GM23338 (cell line): Measurements from ENCODE around the gene FBXW11. TPM values are rescaled to one million over a fixed set of nuclear protein-coding genes. Genes with fewer than 3 reads are reported as not detected.

Experiments
- ATAC-seq: fragments of 200-7000 bp; cut with Tn5 transposase; 3 replicates; pipeline ENCODE4 v1.9.1; 2020
- DNase-seq: peaks from one replicate; pipeline ENCODE4 v3.0.0-alpha.2; 2015; ENCODE audit warnings: low spot score
- H2AFZ ChIP-seq: fragments of 200-600 bp; sonication (generic); 2 replicates; pipeline ENCODE4 v1.8.0; 2016; ENCODE audit warnings: antibody characterized with exemption, mild to moderate bottlenecking, moderate library complexity
- H3F3A ChIP-seq: fragments of 200-600 bp; sonication (generic); replicated peaks from 2 replicates; pipeline ENCODE4 v1.8.0; 2017; ENCODE audit warnings: antibody characterized with exemption, mixed run types, low read depth
- H3K27ac ChIP-seq: fragments of 200-600 bp; sonication (generic); 2 replicates; pipeline ENCODE4 v1.6.1; 2016; ENCODE audit warnings: low read depth
- H3K27me3 ChIP-seq: fragments of 200-600 bp; sonication (generic); 2 replicates; pipeline ENCODE4 v1.8.0; 2016; ENCODE audit warnings: mild to moderate bottlenecking, mixed run types, moderate library complexity; ENCODE audit not compliant: insufficient read depth
- H3K36me3 ChIP-seq: fragments of 200-600 bp; sonication (generic); 2 replicates; pipeline ENCODE4 v1.8.0; 2016; ENCODE audit warnings: mild to moderate bottlenecking; ENCODE audit not compliant: insufficient read depth
- H3K4me1 ChIP-seq: fragments of 200-600 bp; sonication (generic); 2 replicates; pipeline ENCODE4 v1.8.0; 2016; ENCODE audit warnings: mild to moderate bottlenecking, moderate library complexity; ENCODE audit not compliant: insufficient read depth
- H3K4me2 ChIP-seq: fragments of 200-600 bp; sonication (generic); 2 replicates; pipeline ENCODE4 v1.7.1; 2017; ENCODE audit warnings: mixed run types
- H3K4me3 ChIP-seq: fragments of 200-600 bp; sonication (generic); 2 replicates; pipeline ENCODE4 v1.6.1; 2016; ENCODE audit warnings: mixed run types
- H3K79me2 ChIP-seq: fragments of 200-600 bp; sonication (generic); replicated peaks from 2 replicates; pipeline ENCODE4 v1.8.0; 2017; ENCODE audit warnings: mild to moderate bottlenecking; ENCODE audit not compliant: insufficient read depth
- H3K9me2 ChIP-seq: fragments of 200-600 bp; sonication (generic); 2 replicates; pipeline ENCODE4 v1.8.0; 2017; ENCODE audit not compliant: insufficient read depth
- H4K20me1 ChIP-seq: fragments of 200-600 bp; sonication (generic); replicated peaks from 2 replicates; pipeline ENCODE4 v1.8.0; 2017; ENCODE audit warnings: mild to moderate bottlenecking; ENCODE audit not compliant: insufficient read depth
- H3K27ac Mint-ChIP-seq: 2 replicates; pipeline ENCODE4 v1.8.0; 2020; ENCODE audit warnings: inconsistent platforms, mild to moderate bottlenecking, moderate library complexity, mixed read lengths
- H3K27me3 Mint-ChIP-seq: 3 replicates; pipeline ENCODE4 v1.8.0; 2022; ENCODE audit warnings: low read depth, mild to moderate bottlenecking, moderate library complexity, mixed read lengths, inconsistent platforms; ENCODE audit not compliant: insufficient read depth, poor library complexity
- H3K36me3 Mint-ChIP-seq: 3 replicates; pipeline ENCODE4 v1.8.0; 2021; ENCODE audit warnings: low read depth, mild to moderate bottlenecking, inconsistent platforms, moderate library complexity, mixed read lengths
- H3K4me1 Mint-ChIP-seq: 3 replicates; pipeline ENCODE4 v1.8.0; 2020; ENCODE audit warnings: mild to moderate bottlenecking, inconsistent platforms, mixed read lengths
- H3K4me3 Mint-ChIP-seq: 3 replicates; pipeline ENCODE4 v1.8.0; 2021; ENCODE audit warnings: moderate library complexity, mild to moderate bottlenecking, inconsistent platforms, mixed read lengths
- H3K9me3 Mint-ChIP-seq: 3 replicates; pipeline ENCODE4 v1.8.0; 2020; ENCODE audit warnings: moderate library complexity, mild to moderate bottlenecking, inconsistent platforms, mixed read lengths
- CREB1 ChIP-seq: fragments of 250-450 bp; sonication (Bioruptor Pico); IDR thresholded peaks from 2 replicates; pipeline ENCODE4 v1.5.0; 2020; ENCODE audit warnings: low read depth, mild to moderate bottlenecking, moderate library complexity
- CTCF ChIP-seq, 2 experiments: fragments of 200-600 bp in 1 of 2; sonication (generic) in 1 of 2; conservative IDR thresholded peaks; 2 replicates each; pipeline versions ENCODE4 v1.5.1 to v1.6.1; 2016 to 2017; ENCODE audit warnings: antibody characterized with exemption in 2 of 2, low read depth in 2 of 2, mild to moderate bottlenecking in 2 of 2, moderate library complexity in 1 of 2
- ETS1 ChIP-seq: IDR thresholded peaks from 2 replicates; pipeline ENCODE4 v1.6.1; 2016; ENCODE audit warnings: antibody characterized with exemption
- EZH2 ChIP-seq: fragments of 200-600 bp; sonication (generic); IDR thresholded peaks from one replicate; pipeline ENCODE4 v1.8.0; 2017; ENCODE audit warnings: antibody characterized with exemption, mild to moderate bottlenecking, low read depth; ENCODE audit not compliant: unreplicated experiment
- EZH2phosphoT487 ChIP-seq: fragments of 200-600 bp; sonication (generic); IDR thresholded peaks from one replicate; pipeline ENCODE4 v1.8.1; 2018; ENCODE audit warnings: antibody characterized with exemption; ENCODE audit not compliant: unreplicated experiment
- JUNB ChIP-seq: IDR thresholded peaks from one replicate; pipeline ENCODE4 v1.6.1; 2016; ENCODE audit warnings: antibody characterized with exemption; ENCODE audit not compliant: unreplicated experiment
- POLR2AphosphoS5 ChIP-seq: IDR thresholded peaks from 2 replicates; pipeline ENCODE4 v1.6.1; 2016; ENCODE audit warnings: antibody characterized with exemption, low read depth
- STAT1 ChIP-seq: IDR thresholded peaks from one replicate; pipeline ENCODE4 v1.6.1; 2016; ENCODE audit warnings: antibody characterized with exemption; ENCODE audit not compliant: unreplicated experiment
- ZNF331 ChIP-seq: fragments of 250-450 bp; sonication (Bioruptor Pico); IDR thresholded peaks from 2 replicates; pipeline ENCODE4 v1.5.0; 2020; ENCODE audit warnings: low read depth, mild to moderate bottlenecking, moderate library complexity
- ZNF462 ChIP-seq: fragments of 250-450 bp; sonication (Bioruptor Pico); IDR thresholded peaks from 2 replicates; pipeline ENCODE4 v1.5.0; 2020; ENCODE audit warnings: mild to moderate bottlenecking, moderate library complexity
- polyA plus RNA-seq: library from polyadenylated mRNA; unstranded; fragments of >200 nt; fragmentation: Nextera tagmentation; extraction: Ambion mirVana; gene quantifications from 2 replicates; pipeline ENCODE4 v1.2.1, GENCODE V29; 2016
- total RNA-seq: library from RNA; depleted of rRNA; stranded (reverse); fragments of >200 nt; shearing (Covaris generic); gene quantifications from 2 replicates; pipeline ENCODE4 v1.2.3, GENCODE V29; 2014

FBXW11 gene
- total and polyA plus RNA-seq, 2 experiments from 2014 or later, result 45.0 to 88.0 TPM

- no peak for TF ChIP-seq ZNF462 (CRISPR knock-in tag)
- no peak for TF ChIP-seq JUNB
- TF ChIP-seq EZH2phosphoT487, result no peak
- TF ChIP-seq ETS1, result no peak
- no peak for TF ChIP-seq STAT1
These were observed 149.0 kb downstream of the FBXW11 start (continued) for GRCh38 chr5:171857489-171857876.

GRCh38 chr5:171855798-171856763 is 150.4 kb downstream of the FBXW11 start:
- no peak overlapping the region for H2AFZ ChIP-seq
- TF ChIP-seq EZH2 (no peak), CREB1 (CRISPR knock-in tag) (no peak), POLR2AphosphoS5 (no peak), CTCF (conservative IDR thresholded peaks at IDR 0.05; ENCODE audit: low read depth in 2 of 2) (no peak), ZNF331 (no peak)

More at GRCh38 chr5:171855798-171856763, 150.4 kb downstream of the FBXW11 start:
- 0 out of 2 replicates have a peak, but pooled peaks cover 4% of the 10 kb centered on the region for H3K4me1 ChIP-seq
- peaks cover 14% of the 10 kb centered on the region for H3K27me3 Mint-ChIP-seq
- no peak overlapping the region for H3K27ac ChIP-seq
- H3K9me3 Mint-ChIP-seq, result no peaks in the 10 kb centered on the region
- no peaks in the 10 kb centered on the region for H3K36me3 ChIP-seq
- H3K4me1 Mint-ChIP-seq, result peaks cover 21% of the 10 kb centered on the region
- peaks cover 3% of the 10 kb centered on the region for H3K36me3 Mint-ChIP-seq
- 0 out of 2 replicates have a peak, but pooled peaks cover 3% of the 10 kb centered on the region for H3F3A ChIP-seq
- H3K4me3 Mint-ChIP-seq, result no peak overlapping the region
- H3K4me2 ChIP-seq, result no peak overlapping the region
- no peak overlapping the region for H3K4me3 ChIP-seq
- peaks cover 5% of the 10 kb centered on the region for H4K20me1 ChIP-seq
- no peak for ATAC-seq
- H3K27ac Mint-ChIP-seq, result no peak overlapping the region
- no peak for DNase-seq
- no peaks in the 10 kb centered on the region for H3K9me2 ChIP-seq
- H3K79me2 ChIP-seq, result no peaks in the 10 kb centered on the region
- no peaks in the 10 kb centered on the region for H3K27me3 ChIP-seq
